Ectodermal cell (in vitro differentiated cells): Measurements from ENCODE around the gene ARHGEF10L.

ENCODE experiments used
- H3K27ac ChIP-seq: 2 replicates; pipeline ENCODE4 v1.7.0; 2013; ENCODE audit warnings: mild to moderate bottlenecking, low read depth, low read length; ENCODE audit not compliant: insufficient read depth, poor library complexity, severe bottlenecking
- H3K27me3 ChIP-seq: 2 replicates; pipeline ENCODE4 v1.7.0; 2013; ENCODE audit warnings: mild to moderate bottlenecking, low read length; ENCODE audit not compliant: insufficient read depth, control insufficient read depth, poor library complexity, severe bottlenecking
- H3K36me3 ChIP-seq: one replicate; pipeline ENCODE4 v1.7.0; 2013; ENCODE audit warnings: low read length; ENCODE audit not compliant: control insufficient read depth, insufficient read depth
- H3K4me1 ChIP-seq: one replicate; pipeline ENCODE4 v1.7.0; 2013; ENCODE audit warnings: low read length; ENCODE audit not compliant: control insufficient read depth, insufficient read depth
- H3K4me3 ChIP-seq: 2 replicates; pipeline ENCODE4 v1.7.0; 2013; ENCODE audit warnings: low read depth, low read length, control low read depth; ENCODE audit not compliant: insufficient read depth
- H3K9me3 ChIP-seq: 2 replicates; pipeline ENCODE4 v1.7.0; 2013; ENCODE audit warnings: mild to moderate bottlenecking, low read length, moderate library complexity; ENCODE audit not compliant: control insufficient read depth
- WGBS, 2 experiments: methylation state at CpG; one replicate each; pipeline ENCODE4 v1.1.7; 2013; ENCODE audit warnings: missing lambda C conversion rate in 2 of 2; 5-methylcytosine and 5-hydroxymethylcytosine counted together

The ARHGEF10L gene

DNA sequence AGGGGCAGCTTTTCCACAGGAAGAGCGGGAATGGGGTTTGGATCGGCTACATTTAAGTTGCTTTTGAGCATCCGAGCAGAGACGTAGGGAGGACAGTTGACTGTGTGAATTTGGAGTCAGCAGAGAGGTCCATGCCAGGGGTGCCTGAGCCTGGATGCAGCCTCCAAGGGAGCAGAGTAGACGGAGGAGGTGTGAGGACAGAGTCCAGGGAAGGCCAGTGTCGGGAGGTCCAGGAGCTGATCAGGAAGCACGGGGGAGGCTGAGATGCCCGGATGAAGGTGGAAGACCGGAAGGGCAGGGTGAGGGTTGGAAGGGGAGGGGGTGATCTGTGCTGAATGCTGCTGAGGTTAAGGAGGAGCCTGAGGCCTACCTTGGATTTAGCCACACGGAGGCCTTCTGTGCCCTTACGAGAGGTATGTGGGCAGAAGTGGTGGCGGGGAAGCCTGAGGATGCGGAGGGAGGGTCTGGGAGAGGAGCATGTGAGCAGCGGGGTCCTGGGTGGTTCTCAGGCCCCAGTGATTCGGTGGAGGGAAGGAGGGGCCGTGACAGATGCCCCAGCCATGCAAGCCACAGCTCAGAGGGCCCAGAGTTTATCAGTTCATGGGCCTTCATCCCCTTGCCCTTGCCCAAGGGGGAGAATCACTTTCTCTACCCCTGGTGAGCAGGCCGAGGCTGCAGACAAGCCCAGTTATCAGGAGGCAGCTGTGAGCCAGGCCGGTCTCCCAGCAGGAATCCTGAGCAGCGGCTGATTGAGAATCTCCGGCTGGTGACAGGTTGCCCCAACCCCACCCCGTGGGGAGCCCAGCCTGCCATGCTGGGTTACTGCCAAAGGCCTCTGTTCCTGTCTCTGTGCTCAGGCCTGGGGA lies 161.7 kb downstream of the ARHGEF10L start:
- 70% methylated on average over 21 of the region's 21 CpGs for WGBS, 2 experiments
- Histone ChIP-seq H3K27ac (no peak overlapping the region), H3K27me3 (no peaks in the 10 kb centered on the region), H3K9me3 (no peaks in the 10 kb centered on the region), H3K4me3 (no peak overlapping the region), H3K4me1 (peaks cover 27% of the 10 kb centered on the region), H3K36me3 (no peaks in the 10 kb centered on the region)

DNA sequence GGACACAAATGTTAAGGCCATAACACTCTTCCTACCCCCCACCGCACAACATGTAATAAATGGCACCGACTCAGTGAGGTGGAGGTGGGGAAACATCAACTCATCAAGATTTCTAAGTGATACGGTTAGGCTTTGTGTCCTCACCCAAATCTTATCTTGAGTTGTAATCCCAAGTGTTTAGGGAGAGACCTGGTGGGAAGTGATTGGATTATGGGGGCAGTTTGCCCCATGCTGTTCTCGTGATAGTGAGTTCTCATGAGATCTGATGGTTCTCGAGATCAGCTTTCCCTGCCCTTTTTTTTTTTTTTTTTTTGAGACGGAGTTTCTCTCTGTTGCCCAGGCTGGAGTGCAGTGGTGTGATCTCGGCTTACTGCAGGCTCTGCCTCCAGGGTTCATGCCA lies 164.7 kb downstream of the ARHGEF10L start:
- H3K27me3 ChIP-seq, result no peaks in the 10 kb centered on the region
- H3K4me3 ChIP-seq, result no peak overlapping the region
- H3K9me3 ChIP-seq, result no peaks in the 10 kb centered on the region
- H3K36me3 ChIP-seq, result no peaks in the 10 kb centered on the region
- 88 to 90% methylated on average over 7 of the region's 7 CpGs for WGBS, 2 experiments
- no peak overlapping the region for H3K27ac ChIP-seq
- peaks cover 24% of the 10 kb centered on the region for H3K4me1 ChIP-seq

DNA sequence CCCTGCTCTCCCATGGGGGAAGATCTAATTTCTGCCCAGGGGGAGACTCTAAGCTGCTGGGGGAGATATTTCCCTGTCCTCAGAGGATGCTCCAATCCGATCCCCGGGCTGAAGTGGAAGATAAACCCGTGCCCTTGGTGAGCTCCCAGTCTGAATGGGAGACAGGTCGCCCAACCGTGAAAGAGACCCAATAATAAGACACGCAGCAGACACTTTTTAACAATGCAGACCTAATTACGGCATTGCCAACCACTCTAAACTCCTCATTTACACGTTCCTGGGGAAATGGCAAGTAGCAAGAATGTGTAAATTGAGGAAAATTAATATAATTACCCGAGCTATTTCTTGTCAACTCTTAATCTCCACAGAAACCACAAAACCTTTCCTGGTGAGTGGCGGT lies 166.9 kb downstream of the ARHGEF10L start:
- no peak overlapping the region for H3K4me3 ChIP-seq
- no peak overlapping the region for H3K27ac ChIP-seq
- peaks cover 6% of the 10 kb centered on the region for H3K4me1 ChIP-seq
- H3K27me3 ChIP-seq, result no peaks in the 10 kb centered on the region
- no peaks in the 10 kb centered on the region for H3K9me3 ChIP-seq
- 79 to 86% methylated on average over 8 to 10 of the region's 10 CpGs for WGBS, 2 experiments
- H3K36me3 ChIP-seq, result no peaks in the 10 kb centered on the region

DNA sequence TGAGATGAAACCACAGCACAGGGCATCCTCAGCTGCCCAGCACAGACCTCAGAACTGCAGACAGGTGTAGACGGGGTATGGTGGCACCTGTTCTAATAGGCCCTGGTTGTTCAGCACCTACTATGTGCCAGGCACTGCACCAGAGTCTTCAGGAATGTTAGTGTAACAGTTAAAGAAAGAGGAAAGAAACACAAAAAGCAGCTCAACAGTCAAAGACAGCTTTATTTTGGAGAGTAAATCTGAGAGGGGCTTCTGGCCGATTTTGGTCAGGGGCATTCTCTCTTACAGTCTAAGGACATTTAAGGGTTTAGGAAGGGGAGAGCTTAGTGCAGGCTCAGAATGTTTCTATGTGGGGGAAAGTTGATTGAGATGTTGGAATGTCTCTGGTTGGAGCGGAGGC lies 170.5 kb downstream of the ARHGEF10L start:
- 92 to 95% methylated on average over 3 of the region's 3 CpGs for WGBS, 2 experiments
- Histone ChIP-seq H3K9me3 (no peaks in the 10 kb centered on the region), H3K27ac (no peak overlapping the region), H3K27me3 (no peaks in the 10 kb centered on the region), H3K36me3 (no peaks in the 10 kb centered on the region), H3K4me3 (no peak overlapping the region), H3K4me1 (peaks cover 3% of the 10 kb centered on the region)

DNA sequence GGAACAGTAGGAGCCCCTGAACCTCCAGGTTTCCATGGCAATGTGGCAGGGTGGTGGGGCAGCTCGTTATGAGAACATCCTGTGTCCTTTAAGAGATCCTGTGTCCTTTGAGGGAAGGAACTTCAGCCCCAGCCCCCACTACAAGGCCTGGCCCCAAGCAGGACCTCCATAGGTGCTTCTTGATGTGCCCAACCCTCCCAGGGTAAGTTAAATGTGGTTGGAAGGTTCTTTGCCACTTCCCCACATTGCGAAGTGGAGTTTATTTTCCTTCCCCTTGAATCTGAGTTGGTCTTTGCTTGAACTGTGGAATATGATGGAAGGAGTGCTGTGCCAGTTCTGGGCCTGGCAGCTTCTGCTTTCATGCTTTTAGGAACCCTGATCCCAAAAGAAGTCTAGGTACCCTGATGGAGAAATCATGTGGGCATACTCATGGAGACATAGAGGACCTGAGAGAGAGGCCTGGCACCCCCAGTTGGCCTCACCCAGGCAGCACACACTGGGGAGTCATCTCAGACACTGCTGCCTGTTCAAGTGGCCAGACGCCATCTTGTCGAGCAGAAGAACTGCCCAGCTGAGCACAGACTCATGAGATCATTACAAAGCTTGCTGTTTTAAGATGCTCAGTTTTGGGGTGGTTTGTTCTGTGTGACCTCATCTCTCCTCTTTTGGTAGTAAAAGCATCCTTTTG lies 171.5 kb downstream of the ARHGEF10L start:
- H3K27me3 ChIP-seq, result no peaks in the 10 kb centered on the region
- no peak overlapping the region for H3K4me3 ChIP-seq
- WGBS, 2 experiments, result 89 to 92% methylated on average over 4 of the region's 4 CpGs

DNA sequence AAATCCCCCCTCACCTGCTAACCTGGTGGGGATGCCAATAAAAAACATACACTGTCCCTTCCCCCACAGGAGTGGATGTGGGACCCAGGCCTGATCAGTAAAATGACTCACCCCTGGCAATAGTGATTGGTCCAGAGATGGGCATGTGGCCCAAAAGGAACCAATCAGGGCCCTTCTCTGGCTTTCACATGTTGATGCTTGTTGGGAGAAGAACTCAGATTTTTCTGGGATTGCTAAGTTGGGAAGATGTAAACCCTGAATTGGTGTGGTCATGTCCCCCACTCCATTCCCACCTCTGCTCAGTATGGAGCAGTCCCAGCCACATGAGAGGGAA lies 172.0 kb downstream of the ARHGEF10L start:
- Histone ChIP-seq H3K27ac (no peak overlapping the region), H3K27me3 (no peaks in the 10 kb centered on the region), H3K4me1 (no peaks in the 10 kb centered on the region), H3K4me3 (no peak overlapping the region), H3K36me3 (no peaks in the 10 kb centered on the region), H3K9me3 (no peaks in the 10 kb centered on the region)

More for the DNA sequence above, 171.5 kb downstream of the ARHGEF10L start:
- peaks cover 2% of the 10 kb centered on the region for H3K4me1 ChIP-seq
- no peak overlapping the region for H3K27ac ChIP-seq
- no peaks in the 10 kb centered on the region for H3K36me3 ChIP-seq
- no peaks in the 10 kb centered on the region for H3K9me3 ChIP-seq

DNA sequence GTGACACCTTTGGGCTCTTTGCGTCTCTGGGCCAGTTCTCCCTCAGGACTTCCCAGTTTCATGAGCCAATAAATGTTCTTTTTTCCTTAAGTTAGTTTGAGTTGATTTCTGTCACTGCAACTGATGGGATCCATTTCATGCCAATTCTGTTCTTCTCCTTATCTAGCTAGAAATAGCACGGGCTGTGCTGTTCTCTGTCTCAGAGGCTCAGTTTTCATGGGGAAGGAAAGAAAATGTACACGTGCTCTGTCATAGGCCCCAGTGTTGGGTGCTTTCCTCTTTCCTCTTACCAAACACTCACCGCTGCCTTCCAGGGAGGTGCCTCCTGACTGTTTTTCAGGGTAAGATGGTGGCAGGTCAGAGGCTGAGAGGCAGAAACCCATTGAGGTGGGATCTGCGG lies 172.4 kb downstream of the ARHGEF10L start:
- no peak overlapping the region for H3K4me3 ChIP-seq
- H3K27me3 ChIP-seq, result no peaks in the 10 kb centered on the region
- no peaks in the 10 kb centered on the region for H3K4me1 ChIP-seq
- H3K36me3 ChIP-seq, result no peaks in the 10 kb centered on the region
- H3K27ac ChIP-seq, result no peak overlapping the region
- WGBS, 2 experiments, result 94 to 97% methylated on average over 5 of the region's 5 CpGs
- no peaks in the 10 kb centered on the region for H3K9me3 ChIP-seq

DNA sequence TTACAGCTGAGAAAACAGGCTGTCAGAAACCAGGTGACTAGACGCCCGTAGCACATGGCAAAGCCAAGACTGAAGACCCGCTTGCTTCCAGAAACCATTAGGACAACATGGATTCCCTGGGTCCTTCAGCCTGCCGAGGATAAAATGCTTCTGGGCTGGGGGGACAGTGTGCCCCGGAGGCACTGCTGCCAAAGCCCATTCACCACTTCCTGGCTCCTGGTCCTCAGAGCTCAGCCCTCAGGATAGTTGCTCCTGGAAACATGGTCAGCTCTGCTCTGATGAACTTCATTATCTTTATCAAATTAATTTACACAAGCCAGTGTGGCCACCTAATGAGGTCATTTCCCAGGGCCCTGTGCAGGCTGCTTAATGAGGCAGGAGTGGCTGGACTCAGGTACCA lies 174.5 kb downstream of the ARHGEF10L start:
- 93% methylated on average over 5 of the region's 5 CpGs for WGBS, 2 experiments
- no peak overlapping the region for H3K27ac ChIP-seq

DNA sequence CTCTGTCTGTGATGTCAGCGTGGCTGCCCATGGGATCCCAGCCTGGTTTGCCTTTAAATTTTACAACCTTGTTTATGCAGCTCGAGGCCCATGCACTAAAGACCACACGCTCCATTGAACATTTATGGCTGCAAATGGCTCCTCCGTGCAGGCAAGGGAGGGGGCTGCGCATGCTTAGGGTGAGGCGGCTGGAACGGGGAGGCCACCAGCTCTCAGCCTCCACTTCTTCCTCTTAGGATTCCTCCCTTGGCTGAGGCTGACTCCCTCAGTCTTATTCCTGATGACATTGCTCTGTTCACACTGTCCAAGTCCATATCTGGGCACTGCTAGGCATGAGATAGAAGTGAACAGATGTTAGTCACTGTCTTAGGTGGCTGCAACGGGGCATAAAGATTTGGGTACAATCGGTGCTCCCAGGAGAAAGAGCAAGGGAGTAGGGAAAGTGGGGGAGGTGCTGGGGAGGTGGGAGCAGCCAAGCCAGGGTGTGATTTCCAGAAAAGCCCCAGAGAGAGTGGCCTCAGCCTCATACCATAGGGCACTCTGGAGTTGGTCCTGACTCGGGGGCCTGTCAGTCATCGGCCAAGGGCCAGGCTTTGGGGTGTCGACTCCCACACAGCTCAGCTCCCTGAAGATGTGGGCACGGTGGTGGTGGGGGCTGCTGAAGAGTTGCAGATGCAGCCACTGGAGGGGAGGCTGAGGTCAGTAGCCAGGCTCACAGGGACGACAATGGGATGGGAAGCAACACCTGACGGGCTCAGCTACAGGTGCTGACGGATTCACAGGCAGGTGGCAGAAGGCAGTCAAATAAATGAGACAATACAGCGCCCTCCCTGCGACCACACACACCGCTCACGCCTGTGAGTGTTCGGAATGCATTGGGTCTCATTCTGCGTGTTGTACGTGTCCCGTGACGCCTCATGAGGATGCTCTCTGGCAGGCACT lies 178.4 kb downstream of the ARHGEF10L start:
- WGBS, 2 experiments, result 87 to 88% methylated on average over 25 of the region's 25 CpGs
- H3K27ac ChIP-seq, result no peak overlapping the region
- no peaks in the 10 kb centered on the region for H3K9me3 ChIP-seq
- no peaks in the 10 kb centered on the region for H3K27me3 ChIP-seq
- no peak overlapping the region for H3K4me3 ChIP-seq
- H3K36me3 ChIP-seq, result no peaks in the 10 kb centered on the region
- H3K4me1 ChIP-seq, result no peaks in the 10 kb centered on the region

More for the DNA sequence above, 174.5 kb downstream of the ARHGEF10L start:
- Histone ChIP-seq H3K4me1 (no peaks in the 10 kb centered on the region), H3K4me3 (no peak overlapping the region), H3K27me3 (no peaks in the 10 kb centered on the region), H3K36me3 (no peaks in the 10 kb centered on the region), H3K9me3 (no peaks in the 10 kb centered on the region)

DNA sequence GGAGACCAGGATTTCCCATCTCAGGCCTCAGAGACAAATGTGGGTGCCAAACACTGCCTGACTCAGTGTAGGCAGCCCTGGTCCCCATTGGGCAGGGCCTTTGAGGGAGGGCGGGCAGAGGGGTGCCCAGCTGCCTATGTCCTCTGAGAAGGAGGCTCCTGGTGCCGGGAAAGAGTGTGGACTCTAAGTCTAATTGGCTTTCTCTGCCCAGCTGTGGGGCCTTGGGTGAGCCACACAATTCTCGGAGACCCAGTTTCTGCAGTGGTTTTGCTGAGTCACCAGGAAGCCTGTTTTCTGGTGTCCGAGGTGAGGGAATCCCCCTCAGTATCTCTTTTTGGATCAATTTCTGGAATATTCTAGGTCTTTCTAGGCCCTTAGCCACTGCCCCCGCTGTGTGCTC lies 180.4 kb downstream of the ARHGEF10L start:
- H3K4me3 ChIP-seq, result no peak overlapping the region
- H3K4me1 ChIP-seq, result no peaks in the 10 kb centered on the region
- 90 to 94% methylated on average over 5 of the region's 5 CpGs for WGBS, 2 experiments
- no peaks in the 10 kb centered on the region for H3K9me3 ChIP-seq
- H3K36me3 ChIP-seq, result no peaks in the 10 kb centered on the region
- H3K27me3 ChIP-seq, result no peaks in the 10 kb centered on the region
- no peak overlapping the region for H3K27ac ChIP-seq
